H1 (cell line): ENCODE results near the gene PRKAR2B.

ENCODE experiments used
- CHD2 ChIP-seq: IDR thresholded peaks from 2 replicates; pipeline ENCODE4 v1.6.1; 2012; ENCODE audit warnings: low read length, improper control_type of control experiment
- CTCF ChIP-seq, 3 experiments: IDR thresholded peaks; 1 replicate in 2 of 3; 2 replicates in 1 of 3; pipeline versions ENCODE4 v1.5.1 to v1.6.1; 2011; ENCODE audit warnings: low read length in 3 of 3, mild to moderate bottlenecking in 3 of 3, inconsistent platforms in 2 of 3, low read depth in 1 of 3, moderate library complexity in 1 of 3; ENCODE audit not compliant: insufficient read depth in 1 of 3; ENCODE audit errors: control extremely low read depth in 1 of 3
- EGR1 ChIP-seq: IDR thresholded peaks from 2 replicates; pipeline ENCODE4 v1.6.1; 2011; ENCODE audit warnings: low read depth, low read length, borderline replicate concordance
- EZH2 ChIP-seq: fragments of 200-600 bp; sonication (generic); IDR thresholded peaks from 2 replicates; pipeline ENCODE4 v1.7.1; 2012; ENCODE audit warnings: low read depth, mild to moderate bottlenecking, moderate library complexity, low read length, inconsistent platforms; ENCODE audit not compliant: severe bottlenecking
- HDAC6 ChIP-seq: IDR thresholded peaks from one replicate; pipeline ENCODE4 v1.7.1; 2012; ENCODE audit warnings: low read depth, mild to moderate bottlenecking, inconsistent platforms, low read length, moderate library complexity
- MAX ChIP-seq: IDR thresholded peaks from 2 replicates; pipeline ENCODE4 v1.6.1; 2012; ENCODE audit warnings: inconsistent platforms
- POU5F1 ChIP-seq: IDR thresholded peaks from 2 replicates; pipeline ENCODE4 v1.6.1; 2011; ENCODE audit warnings: low read depth, mild to moderate bottlenecking, low read length, moderate library complexity

DNA sequence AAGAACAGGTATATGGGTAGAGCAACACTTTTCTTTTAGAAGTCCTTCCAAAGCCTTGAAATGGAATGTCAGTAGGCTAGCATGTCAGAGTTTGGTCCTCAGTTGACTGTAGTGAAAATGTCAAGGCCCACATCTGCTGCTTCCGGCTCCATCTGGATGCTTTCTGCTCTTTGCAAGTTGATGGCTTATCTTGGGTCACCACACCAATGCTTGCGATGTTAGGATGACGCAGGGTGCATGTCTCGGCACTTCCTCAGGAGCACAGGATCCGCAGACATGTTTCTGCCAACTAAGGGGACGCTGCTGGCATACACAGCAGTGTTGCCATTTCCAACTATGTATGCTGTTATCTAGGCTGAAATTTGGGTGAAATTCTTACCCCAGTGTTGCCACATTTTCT lies 110.3 kb downstream of the PRKAR2B start:
- TF ChIP-seq EZH2 (no peak), CTCF (IDR thresholded peaks at IDR 0.05; ENCODE audit: control extremely low read depth in 1 of 3, insufficient read depth in 1 of 3, low read depth in 1 of 3, low read length in 3 of 3) (no peak), MAX (no peak), POU5F1 (no peak), CHD2 (no peak), HDAC6 (no peak), EGR1 (no peak)
